ENCODE results near the gene SHISA5. TPM values are rescaled to one million over a fixed set of nuclear protein-coding genes. Genes with fewer than 3 reads are reported as not detected.

The SHISA5 gene
- total RNA-seq, 1 experiment from 2014 or later: 174 TPM

DNA sequence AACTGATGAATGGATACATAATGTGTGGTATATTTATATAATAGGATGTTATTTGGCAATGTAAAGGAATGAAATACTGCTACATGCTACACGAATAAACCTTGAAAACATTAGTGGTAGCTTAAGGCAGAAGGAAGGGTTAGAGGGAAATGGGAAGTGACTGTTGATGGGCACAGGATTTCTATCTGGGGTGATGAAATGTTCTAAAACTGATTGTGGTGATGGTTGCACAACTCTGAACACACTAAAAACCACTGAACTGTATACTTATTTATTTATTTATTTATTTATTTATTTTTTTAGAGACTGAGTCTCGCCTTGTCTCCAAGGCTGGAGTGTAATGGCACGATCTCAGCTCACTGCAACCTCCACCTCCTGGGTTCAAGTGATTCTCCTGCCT is 24.8 kb upstream of the SHISA5 start:
- Histone ChIP-seq H3K14ac (ENCODE audit: insufficient read depth, low read length) (no peak overlapping the region), H2AK5ac (ENCODE audit: insufficient read length, low read length) (no peak overlapping the region), H3K4ac (ENCODE audit: low read depth, low read length) (no peak overlapping the region), H3K23ac (ENCODE audit: insufficient read length, low read depth, low read length) (no peak overlapping the region), H2BK5ac (ENCODE audit: insufficient read length, low read length) (no peak overlapping the region), H4K8ac (replicated peaks; ENCODE audit: insufficient read length, low read depth, low read length) (no peak overlapping the region), H2BK12ac (ENCODE audit: insufficient read length, low read depth, low read length) (no peak overlapping the region), H2BK120ac (ENCODE audit: low read depth, low read length, poor library complexity, severe bottlenecking) (no peak overlapping the region), H3K4me1 (ENCODE audit: insufficient read depth, low read length) (no peaks in the 10 kb centered on the region), H3K9ac (ENCODE audit: extremely low read depth, insufficient read length, low read length) (no peak overlapping the region), H2BK20ac (ENCODE audit: low read depth, low read length, poor library complexity, severe bottlenecking) (no peak overlapping the region), H3K79me1 (ENCODE audit: insufficient read depth, low read depth, low read length, poor library complexity, severe bottlenecking) (no peaks in the 10 kb centered on the region), H4K91ac (ENCODE audit: insufficient read length, low read depth, low read length) (no peak overlapping the region), H3K56ac (ENCODE audit: insufficient read length, low read depth, low read length) (no peak overlapping the region), H4K20me1 (ENCODE audit: control insufficient read depth, insufficient read depth, insufficient read length) (no peaks in the 10 kb centered on the region), H2AFZ (ENCODE audit: low read length) (no peak overlapping the region), H3K4me2 (ENCODE audit: insufficient read depth, insufficient read length, low read length) (no peak overlapping the region), H3K9me3 (ENCODE audit: control insufficient read depth, low read depth, low read length) (no peaks in the 10 kb centered on the region), H3K23me2 (ENCODE audit: insufficient read length, low read depth, low read length, poor library complexity, severe bottlenecking) (no peaks in the 10 kb centered on the region), H3T11ph (ENCODE audit: low read length) (no peak overlapping the region), H2BK15ac (ENCODE audit: low read depth, low read length) (no peak overlapping the region), H3K18ac (ENCODE audit: insufficient read length, low read depth, low read length) (no peak overlapping the region), H3K27me3 (ENCODE audit: insufficient read depth, low read length) (no peaks in the 10 kb centered on the region), H3K27ac (ENCODE audit: insufficient read length, low read depth, low read length) (no peak overlapping the region), H4K5ac (ENCODE audit: insufficient read length, low read depth, low read length) (no peak overlapping the region), H3K79me2 (ENCODE audit: insufficient read depth, low read length) (no peaks in the 10 kb centered on the region)
- H3K4me1 Mint-ChIP-seq: no peaks in the 10 kb centered on the region
- H3K9me3 Mint-ChIP-seq: no peaks in the 10 kb centered on the region; a peak in 1 of 5 replicates
- peaks cover 19 to 64% (median 49%) of the 10 kb centered on the region in 3 experiments; a peak in 6 of 7 replicates for H3K36me3 Mint-ChIP-seq (ENCODE audit: insufficient read depth in 1 of 3, low read depth in 3 of 3)
- WGBS (ENCODE audit: extremely low coverage, insufficient read length, low lambda C conversion rate): no CpG with 5 or more reads among the region's 3 CpGs
- DNase-seq: no peak
- H3K27me3 Mint-ChIP-seq (ENCODE audit: low read depth): no peaks in the 10 kb centered on the region
- no peak overlapping the region for H3K4me3 Mint-ChIP-seq
- TF ChIP-seq, protein P1, sequence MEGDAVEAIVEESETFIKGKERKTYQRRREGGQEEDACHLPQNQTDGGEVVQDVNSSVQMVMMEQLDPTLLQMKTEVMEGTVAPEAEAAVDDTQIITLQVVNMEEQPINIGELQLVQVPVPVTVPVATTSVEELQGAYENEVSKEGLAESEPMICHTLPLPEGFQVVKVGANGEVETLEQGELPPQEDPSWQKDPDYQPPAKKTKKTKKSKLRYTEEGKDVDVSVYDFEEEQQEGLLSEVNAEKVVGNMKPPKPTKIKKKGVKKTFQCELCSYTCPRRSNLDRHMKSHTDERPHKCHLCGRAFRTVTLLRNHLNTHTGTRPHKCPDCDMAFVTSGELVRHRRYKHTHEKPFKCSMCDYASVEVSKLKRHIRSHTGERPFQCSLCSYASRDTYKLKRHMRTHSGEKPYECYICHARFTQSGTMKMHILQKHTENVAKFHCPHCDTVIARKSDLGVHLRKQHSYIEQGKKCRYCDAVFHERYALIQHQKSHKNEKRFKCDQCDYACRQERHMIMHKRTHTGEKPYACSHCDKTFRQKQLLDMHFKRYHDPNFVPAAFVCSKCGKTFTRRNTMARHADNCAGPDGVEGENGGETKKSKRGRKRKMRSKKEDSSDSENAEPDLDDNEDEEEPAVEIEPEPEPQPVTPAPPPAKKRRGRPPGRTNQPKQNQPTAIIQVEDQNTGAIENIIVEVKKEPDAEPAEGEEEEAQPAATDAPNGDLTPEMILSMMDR (conservative IDR thresholded peaks at IDR 0.05): no peak
- no peak overlapping the region for H3K27ac Mint-ChIP-seq

Data from H9 (cell line).